Limb (tissue), 2 donors: Measurements from ENCODE around the gene STXBP3.
"Not testable (repeated sequence)": the region's sequence is repeated elsewhere in the genome, so short reads cannot be mapped to it uniquely, and the experiment has no call there.

ENCODE experiments used
- DNase-seq, 2 donors: peaks; one replicate each; pipeline ENCODE4 v3.0.0-alpha.2; 2016; ENCODE audit errors: extremely low spot score in 2 of 2

STXBP3 gene, protein sequence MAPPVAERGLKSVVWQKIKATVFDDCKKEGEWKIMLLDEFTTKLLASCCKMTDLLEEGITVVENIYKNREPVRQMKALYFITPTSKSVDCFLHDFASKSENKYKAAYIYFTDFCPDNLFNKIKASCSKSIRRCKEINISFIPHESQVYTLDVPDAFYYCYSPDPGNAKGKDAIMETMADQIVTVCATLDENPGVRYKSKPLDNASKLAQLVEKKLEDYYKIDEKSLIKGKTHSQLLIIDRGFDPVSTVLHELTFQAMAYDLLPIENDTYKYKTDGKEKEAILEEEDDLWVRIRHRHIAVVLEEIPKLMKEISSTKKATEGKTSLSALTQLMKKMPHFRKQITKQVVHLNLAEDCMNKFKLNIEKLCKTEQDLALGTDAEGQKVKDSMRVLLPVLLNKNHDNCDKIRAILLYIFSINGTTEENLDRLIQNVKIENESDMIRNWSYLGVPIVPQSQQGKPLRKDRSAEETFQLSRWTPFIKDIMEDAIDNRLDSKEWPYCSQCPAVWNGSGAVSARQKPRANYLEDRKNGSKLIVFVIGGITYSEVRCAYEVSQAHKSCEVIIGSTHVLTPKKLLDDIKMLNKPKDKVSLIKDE

DNA sequence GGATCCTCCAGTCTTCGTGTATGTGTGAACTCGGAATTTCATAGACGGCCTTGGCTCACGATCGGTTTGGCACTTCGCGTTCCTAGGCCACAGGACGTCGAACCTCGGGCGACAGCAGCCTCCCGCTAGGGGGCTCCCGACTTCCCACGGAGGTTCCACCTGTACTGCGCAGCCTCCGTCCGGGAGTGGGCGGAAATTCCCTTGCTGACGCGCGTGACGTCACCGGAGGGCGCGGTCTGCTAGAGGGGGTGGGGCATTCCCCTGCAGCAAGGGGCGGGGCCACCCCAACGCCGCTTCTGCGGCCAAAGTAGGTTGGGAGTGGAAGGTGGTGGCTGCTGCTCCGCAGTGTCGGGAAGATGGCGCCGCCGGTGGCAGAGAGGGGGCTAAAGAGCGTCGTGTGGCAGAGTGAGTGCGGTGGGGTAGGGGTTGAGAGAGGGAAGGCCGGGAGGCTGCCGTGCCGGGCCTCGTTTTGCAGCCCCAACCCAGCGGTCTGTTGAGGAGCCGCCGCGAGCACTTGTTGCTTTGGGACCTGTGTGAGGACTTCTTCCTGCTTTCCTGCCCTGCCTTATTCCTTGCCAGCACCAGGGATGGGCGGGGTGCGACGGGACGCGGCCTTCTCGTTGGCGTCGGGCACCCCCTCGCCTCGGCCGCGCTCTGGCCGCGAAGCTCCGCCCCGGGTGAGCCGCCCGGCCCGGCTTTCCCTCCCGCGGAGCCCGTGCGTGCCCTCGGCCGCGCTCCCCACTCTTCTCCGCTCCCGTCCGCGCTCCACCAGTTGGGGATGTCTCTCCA is at the start of gene STXBP3:
Gene STXBP3, plus strand, starts transcription at position 293 of the 789 bp plus-strand sequence. Its CDS starts 64 bp downstream, at position 357.
- peak; percentile 98 to 100 for DNase-seq

DNA sequence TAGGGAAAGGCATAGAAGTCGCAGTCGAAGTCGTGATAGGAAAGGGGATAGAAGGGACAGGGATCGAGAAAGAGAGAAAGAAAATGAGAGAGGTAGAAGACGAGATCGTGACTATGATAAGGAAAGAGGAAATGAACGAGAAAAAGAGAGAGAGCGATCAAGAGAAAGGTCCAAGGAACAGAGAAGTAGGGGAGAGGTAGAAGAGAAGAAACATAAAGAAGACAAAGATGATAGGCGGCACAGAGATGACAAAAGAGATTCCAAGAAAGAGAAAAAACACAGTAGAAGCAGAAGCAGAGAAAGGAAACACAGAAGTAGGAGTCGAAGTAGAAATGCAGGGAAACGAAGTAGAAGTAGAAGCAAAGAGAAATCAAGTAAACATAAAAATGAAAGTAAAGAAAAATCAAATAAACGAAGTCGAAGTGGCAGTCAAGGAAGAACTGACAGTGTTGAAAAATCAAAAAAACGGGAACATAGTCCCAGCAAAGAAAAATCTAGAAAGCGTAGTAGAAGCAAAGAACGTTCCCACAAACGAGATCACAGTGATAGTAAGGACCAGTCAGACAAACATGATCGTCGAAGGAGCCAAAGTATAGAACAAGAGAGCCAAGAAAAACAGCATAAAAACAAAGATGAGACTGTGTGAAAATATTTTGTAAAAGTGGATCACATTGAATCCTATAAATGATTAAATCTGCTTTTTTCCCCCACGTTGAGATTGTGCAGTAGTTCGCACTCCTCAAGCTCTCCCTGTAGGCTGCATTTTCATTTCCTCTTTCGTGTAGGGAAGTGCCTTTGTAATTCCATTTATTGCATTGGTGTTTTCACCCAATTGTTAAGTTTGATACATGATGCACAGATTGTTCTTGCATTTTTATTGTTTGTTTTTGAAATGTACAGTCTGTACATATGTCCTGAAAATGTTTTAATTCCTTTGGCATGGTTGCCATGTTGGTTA is 46.8 kb upstream of the STXBP3 start:
- no peak for DNase-seq

DNA sequence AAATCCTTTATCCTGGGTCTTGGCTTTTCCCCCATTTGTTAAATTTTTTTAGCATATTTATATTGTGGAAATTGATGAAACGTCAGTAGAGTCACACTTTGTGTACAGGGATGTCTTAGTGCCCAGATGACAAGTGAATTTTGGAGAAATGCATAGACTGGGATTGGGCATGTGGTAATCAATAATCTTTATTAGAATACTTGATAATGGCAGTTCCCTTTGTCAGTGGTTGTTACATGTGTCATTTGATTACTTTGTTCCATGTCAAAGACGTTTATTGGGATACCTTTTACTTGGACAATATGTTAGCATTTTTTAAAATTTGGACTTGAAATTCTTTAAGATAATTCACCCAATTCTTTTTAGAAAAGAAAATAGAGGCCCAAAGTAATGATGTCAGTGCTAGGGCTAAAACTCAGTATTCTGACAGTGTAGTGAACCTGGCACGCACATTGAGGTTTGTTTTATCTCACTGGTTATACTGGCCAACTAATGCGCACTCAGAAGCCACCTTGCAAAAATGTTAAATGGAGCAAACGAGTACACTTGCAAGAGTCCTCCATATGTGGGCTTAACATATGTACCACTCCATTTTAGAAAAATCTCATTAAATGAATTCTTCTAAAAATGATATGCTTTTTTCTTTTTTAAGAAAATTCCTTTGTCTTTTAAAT is 45.2 kb upstream of the STXBP3 start:
- no peak for DNase-seq

DNA sequence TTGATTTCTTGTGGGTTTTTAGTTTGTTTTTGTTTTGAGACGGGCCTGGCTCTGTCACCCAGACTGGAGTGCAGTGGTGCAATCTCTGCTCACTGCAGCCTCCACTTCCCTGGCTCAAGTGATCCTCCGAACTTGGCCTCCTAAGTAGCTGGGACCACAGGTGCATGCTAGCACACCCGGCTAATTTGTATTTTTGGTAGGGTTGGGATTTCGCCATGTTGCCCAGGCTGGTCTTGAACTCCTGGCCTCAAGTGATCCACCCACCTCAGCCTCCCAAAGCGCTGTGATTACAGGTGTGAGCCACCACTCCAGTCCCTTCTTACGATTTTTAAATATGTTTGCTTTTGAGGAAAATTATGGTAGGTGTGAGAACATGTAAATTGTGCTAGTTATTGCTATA is 44.4 kb upstream of the STXBP3 start:
- DNase-seq, result not testable (repeated sequence)

DNA sequence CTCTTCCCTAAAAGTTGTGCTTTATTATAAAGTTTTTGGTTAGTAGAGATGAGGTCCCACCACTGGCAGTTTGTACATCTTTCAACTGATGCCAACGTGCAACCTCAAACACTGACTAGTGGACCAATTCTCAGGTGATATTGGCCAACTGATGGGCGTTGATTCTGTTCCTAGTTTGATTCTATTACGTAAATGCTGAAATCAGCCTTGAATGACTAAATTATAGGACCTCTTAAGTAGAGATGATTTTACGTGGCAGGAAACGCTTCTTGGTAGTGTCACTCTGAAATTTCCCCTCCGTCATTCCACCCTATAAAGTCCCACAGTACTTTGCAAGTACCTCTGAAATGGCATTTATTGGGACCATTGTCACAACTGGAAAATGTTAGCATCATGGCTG is 42.5 kb upstream of the STXBP3 start:
- DNase-seq, result no peak

DNA sequence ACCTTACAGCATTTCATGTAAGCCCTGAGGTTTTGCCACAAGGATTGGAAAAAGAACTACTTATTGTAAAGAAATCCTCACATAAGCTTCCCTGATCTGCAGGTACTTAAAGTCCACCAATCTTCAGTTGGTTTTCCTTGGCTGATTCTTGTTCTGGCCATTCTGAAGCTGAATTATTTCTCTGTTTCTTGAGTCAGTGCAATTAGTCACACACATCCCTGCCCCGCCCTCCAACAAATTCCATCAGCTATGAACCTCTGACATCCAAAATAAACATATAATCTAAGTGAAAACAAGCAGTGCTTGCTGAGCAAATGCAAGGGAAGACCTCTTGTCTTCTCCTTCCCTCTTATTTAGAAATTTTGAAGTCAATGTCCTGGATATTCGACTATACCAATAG is 42.0 kb upstream of the STXBP3 start:
- DNase-seq, result no peak

DNA sequence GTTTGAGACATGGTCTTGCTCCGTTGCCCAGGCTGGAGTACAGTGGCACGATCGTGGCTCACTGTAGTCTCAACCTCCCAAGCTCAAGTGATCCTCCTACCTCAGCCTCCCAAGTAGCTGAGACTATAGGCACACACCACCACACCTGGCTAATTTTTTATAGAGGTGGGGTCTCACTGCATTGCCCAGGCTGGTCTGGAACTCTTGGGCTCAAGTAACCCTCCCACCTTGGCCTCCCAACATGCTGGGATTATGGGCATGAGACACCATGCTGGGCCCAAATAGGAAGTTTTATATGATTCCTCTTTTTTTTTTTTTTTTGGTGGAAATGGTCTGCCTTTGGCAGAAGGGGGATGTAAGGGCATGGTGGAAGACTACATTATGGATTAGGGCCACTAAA is 39.8 kb upstream of the STXBP3 start:
- DNase-seq, result no peak

DNA sequence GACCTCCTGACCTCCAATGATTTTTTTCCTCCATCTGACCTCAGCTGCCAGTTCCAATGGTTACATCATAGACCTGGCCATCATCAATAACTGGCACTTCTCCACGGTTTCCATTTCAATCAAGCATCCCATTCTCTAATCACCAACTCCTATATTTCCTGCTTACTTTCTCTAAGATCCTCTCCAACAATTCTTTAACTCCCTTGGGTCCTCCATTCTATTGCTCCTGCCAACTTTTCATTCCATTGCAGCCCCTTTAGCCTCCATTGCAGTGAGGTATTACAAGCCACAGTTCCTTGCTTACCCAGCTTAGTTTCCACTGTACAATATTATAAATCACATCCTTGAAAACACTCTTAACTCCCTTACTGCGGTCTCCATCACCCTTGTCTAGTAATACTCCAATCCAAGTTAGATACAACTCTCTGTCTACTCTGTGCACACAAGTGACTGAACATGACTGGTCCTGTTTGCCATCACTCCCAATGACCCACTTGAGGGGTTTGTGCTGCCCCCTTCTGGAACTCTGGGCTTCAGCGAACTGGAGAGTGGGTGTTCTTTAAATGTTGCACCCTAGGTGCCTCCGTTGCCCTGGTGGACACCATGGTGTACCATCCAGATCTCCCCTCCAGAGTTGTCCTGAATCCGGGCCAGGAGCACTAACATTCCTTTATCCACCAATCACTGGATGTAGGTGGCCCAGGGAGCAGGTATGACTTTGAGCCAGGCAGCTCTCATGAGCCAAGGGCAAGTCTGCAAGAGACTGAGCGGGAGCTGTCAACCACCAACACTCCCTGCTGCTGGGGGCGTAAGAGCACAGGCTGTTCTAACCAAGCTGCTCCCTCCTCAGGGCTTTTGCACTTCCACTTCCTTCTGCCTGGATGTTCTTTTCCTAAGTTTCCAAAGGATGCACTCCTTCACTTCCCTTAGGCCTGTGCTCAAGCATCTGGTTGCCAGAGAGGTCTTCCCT is 37.5 kb upstream of the STXBP3 start:
- no peak for DNase-seq

DNA sequence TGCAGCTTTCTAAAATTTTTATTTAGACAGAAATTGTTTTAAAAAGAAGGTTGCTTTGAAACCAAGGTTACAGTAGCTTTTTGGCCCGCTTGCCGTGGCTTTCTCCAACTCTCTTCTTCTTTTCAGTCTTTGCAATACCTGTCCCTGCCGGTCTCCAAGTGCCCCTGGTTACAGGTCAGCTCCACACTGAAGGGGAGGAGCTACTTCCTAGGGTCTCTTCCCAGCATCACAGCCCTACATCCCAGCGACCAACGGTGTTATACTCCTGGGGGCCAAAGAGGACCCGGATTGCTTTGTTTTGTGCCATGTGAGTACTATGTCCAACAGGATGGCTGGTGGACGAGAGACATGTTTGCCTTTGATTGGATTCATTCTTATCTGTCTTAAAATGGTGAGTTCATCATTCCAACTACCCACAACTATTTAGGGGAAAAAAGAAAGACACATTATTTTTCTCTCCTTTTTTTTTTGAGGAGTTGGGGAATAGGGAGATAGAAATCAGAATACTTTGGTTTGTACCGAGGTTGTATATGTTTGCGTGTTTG is 33.8 kb upstream of the STXBP3 start, which contains the start of gene FNDC7:
Gene FNDC7, plus strand, starts transcription at position 303 of the 545 bp plus-strand sequence. Its CDS starts 26 bp downstream, at position 329.
- no peak for DNase-seq

DNA sequence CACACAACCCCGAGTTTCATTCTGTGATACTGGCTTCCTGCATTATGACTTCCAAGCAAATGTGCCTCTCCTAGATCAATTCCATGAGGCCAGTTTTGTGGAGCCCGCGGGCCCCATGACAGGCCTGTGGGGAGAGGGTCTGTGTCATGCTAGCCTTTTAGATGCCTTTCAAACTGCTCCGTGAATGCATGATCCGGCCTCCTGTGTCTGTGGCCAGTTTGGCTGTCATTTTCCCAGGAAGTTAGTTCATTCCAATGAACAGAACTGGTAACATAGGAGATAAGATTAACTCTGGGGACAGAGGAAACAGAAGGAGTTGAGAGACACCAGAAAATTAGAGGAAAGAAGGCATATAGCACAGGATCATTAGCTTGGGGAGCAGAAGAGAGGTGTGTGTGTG is 30.5 kb upstream of the STXBP3 start:
- DNase-seq, result no peak

DNA sequence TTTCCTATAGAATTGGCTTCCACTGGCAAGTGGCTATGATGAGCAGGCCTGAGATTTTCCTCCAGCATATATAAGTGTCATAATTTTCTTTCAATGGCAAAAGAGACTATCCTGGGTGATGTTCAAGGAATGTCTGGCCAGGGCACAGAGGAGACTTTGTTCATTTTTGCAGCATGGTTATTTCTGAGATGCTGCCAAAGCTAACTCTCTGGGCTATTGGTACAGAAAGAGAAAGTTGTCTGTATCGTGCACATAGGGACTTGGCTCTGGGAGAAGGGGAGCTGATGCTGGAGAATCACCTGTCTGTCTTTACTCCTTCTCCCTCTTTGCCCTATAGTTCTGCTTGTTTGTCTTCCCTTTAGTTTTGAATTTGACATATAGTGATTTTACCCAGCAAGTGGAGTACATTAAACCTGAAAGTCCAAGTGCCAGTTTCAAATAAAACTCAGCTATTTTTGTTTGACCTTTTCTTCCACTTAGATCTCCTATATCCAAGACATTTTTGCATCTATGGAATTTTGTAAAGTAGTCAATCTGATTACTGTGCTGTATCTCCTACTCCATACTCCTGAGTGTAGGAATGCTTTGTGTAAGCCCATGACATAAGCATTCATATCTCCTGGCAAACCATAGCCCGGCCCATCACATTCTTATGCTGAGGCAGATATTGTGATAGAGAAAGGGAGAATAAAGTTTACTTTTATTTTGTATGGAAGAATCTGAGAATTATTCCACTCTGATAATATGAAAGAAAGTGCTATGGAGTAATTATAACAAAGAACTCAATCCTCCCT is 29.8 kb upstream of the STXBP3 start:
- DNase-seq, result no peak

DNA sequence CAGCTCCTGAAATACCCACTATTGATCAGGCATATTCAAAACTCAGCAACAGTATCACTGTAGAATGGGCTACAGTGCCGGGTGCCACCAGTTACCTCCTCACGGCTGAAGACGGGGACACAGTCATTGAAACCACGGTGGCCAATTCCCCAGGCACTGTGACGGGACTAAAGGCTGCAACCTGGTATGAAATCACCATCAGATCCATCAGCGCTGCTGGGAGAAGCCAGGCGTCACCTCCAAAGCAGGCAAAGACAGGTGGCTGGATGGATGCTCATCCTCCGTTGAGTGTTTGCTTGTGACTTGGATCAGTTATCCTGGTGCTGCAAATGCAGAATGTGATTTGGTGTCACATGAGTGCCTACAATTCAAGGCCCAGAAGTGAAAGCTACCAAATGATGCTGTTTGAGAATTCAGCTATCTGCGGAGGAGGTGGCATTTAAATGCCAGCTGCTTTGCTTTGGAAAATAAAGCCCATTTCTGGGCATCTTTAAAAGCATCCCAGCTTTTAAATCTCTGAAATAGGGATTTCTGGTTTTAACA is 28.6 kb upstream of the STXBP3 start:
- no peak for DNase-seq

DNA sequence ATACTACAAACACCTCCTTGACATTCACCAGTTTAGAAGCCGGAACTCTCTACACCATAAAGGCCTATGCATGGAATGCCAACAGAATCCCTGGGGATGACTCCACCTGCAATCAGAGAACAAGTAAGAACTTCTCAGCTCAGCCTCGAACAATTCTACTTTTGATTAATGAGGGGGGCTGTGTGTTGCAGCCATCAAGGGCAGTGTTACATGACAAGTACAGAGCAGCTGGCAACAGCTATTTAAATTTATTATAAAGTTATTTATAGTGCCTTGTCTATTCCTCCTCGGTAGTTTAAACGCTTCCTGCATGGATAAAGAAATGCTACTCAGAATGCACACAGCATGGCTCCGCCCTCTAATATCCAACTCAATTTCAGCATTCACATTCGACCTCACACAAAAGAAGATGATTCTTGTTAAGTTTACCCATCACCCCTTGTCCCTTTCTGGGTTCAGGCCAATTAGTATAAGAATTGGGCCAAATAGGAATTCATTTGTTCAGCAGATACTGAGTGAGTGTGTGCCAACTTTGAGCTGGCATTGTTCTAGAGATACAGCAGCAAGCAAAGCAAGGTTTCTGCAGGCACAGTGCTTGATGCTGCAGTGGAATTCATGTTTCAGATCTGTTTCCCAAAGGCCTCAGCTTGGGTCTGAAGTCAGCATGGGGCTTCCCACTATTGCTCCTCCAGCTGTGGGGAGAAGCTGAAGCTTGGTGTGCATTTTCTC is 27.4 kb upstream of the STXBP3 start:
- DNase-seq, result no peak

DNA sequence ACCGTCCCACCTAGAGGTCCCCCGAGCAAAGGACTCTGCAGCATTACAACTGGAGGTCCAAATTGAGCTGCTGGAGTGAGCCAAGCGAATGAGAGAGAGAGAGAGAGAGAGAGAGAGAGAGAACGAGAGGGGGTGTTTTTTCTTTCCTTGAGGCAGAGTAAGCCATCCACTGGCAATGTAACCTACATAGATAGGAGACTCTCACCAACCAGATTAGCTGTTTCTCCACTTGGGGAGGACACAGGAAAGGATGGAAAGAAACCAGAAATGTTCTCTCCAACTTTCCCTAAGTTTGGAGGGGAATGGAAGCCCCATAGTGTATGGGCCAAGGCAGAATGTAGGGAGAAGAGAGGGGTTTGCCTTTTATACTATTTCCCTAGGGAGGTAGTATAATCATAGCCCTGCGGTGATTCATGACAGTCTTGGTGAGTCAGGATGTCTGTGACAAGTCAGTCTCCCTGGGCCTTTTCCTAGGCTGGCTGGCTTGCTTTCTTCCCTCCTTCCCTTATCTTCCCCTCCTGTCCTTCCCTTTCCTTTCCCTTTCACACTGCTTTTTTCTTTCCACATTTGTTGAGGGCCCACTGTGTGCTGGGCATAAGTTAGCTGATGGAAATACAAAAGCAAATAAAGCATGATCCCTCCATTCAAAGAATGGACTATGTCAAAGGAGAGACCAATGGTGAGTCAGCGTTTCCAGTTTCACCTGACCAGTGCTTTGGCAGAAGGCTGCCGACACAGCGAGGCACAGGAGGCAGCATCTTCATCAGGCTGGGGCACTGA is 26.6 kb upstream of the STXBP3 start:
- DNase-seq, result no peak

DNA sequence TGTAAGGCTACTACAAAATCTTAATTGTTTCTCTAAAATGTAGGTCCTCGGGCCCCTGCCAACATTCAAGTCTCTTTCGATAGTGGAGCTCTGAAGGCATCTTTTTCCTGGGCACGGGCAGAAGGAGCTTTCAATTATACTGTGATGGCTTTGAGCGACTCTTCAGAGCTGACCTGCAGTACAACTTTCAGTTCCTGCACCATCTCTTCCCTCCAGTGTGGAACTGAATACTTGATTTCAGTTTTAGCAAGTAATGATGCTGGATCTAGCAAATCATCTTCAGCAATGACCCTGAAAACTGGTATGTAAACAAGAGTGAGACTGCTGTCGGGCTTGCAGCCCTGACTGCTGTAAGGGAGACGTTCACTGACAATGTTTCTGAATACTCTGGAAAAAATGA is 24.2 kb upstream of the STXBP3 start:
- no peak for DNase-seq

DNA sequence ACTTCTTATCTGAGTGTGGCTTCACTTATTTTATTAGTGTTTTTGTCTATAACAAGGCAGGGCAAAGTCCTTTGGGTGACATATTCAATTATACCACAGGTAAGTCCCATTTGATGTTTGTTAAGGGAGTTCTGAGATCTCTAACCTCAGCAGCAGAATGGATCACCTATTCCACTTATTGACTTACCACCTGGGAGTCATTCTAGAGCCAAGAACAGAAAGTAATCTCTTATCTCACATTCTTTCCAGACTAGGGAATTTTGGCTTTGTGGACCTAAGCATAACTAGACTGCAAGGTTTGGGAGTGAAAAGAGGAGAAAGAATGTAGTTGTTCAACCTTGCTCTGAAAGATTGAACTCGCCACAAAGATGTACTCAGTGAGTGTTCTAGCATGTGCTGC is 20.6 kb upstream of the STXBP3 start:
- DNase-seq, result no peak
